NB4 (cell line): ENCODE measurements around the gene SMYD3.

Experiments used
- DNase-seq: peaks from one replicate; pipeline ENCODE4 v3.0.0; 2010; ENCODE audit warnings: low read depth
- H3K4me3 ChIP-seq: one replicate; pipeline ENCODE4 v1.5.1; 2011; ENCODE audit warnings: mild to moderate bottlenecking, low read depth, low read length, moderate library complexity
- MAX ChIP-seq: IDR thresholded peaks from 2 replicates; pipeline ENCODE4 v1.6.1; 2011; ENCODE audit warnings: low read depth, low read length
- MYC ChIP-seq: IDR thresholded peaks from 2 replicates; pipeline ENCODE4 v1.6.1; 2011; ENCODE audit warnings: low read depth, low read length
- POLR2A ChIP-seq: IDR thresholded peaks from 2 replicates; pipeline ENCODE4 v1.6.1; 2011; ENCODE audit warnings: mild to moderate bottlenecking; ENCODE audit not compliant: insufficient read length; ENCODE audit errors: extremely low read depth
- TF ChIP-seq, protein P1 (sequence below): IDR thresholded peaks from one replicate; pipeline ENCODE4 v1.5.1; 2012; ENCODE audit warnings: low read depth, low read length

The SMYD3 gene

DNA sequence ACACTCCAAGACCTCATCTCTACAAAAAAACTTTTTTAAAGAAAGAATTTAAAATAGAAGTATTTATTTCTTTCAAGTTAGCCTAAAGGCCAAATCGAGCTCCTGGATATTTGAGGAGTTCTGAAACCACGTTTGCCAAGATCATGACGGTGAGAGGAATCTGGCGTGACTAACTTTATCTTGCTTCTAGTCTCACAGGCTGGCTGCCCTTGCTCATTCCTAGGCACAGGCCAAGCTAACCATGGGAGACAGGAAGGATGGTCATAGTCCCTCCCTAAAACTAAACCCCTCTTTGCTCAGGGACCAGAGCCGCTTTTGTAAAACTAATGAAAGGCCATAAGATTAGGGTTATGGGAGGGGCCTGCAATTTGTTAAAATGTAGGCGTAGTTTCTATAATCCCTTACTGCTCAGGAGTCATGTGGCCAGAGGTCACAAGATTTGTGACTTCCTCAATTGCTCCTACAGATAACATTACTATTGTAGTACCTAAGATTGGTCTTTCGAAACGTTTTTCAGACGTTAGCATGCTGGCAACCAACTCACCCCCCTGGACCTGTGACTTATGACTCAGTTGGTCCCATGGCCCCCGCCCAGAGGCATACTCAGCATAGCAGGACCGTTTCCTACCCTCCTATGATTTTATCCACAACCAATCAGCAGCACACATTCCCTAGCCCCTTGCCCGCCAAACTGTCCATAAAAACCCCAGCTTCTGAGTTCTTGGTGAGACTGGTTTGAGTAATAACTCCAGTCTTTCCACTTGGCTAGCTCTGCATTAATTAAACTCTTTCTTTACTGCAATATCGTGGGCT is 425.0 kb downstream of the SMYD3 start:
- DNase-seq: no peak
- no peak overlapping the region for H3K4me3 ChIP-seq
- TF ChIP-seq MAX (no peak), POLR2A (no peak), MYC (no peak)
- TF ChIP-seq, protein P1, sequence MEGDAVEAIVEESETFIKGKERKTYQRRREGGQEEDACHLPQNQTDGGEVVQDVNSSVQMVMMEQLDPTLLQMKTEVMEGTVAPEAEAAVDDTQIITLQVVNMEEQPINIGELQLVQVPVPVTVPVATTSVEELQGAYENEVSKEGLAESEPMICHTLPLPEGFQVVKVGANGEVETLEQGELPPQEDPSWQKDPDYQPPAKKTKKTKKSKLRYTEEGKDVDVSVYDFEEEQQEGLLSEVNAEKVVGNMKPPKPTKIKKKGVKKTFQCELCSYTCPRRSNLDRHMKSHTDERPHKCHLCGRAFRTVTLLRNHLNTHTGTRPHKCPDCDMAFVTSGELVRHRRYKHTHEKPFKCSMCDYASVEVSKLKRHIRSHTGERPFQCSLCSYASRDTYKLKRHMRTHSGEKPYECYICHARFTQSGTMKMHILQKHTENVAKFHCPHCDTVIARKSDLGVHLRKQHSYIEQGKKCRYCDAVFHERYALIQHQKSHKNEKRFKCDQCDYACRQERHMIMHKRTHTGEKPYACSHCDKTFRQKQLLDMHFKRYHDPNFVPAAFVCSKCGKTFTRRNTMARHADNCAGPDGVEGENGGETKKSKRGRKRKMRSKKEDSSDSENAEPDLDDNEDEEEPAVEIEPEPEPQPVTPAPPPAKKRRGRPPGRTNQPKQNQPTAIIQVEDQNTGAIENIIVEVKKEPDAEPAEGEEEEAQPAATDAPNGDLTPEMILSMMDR: no peak

DNA sequence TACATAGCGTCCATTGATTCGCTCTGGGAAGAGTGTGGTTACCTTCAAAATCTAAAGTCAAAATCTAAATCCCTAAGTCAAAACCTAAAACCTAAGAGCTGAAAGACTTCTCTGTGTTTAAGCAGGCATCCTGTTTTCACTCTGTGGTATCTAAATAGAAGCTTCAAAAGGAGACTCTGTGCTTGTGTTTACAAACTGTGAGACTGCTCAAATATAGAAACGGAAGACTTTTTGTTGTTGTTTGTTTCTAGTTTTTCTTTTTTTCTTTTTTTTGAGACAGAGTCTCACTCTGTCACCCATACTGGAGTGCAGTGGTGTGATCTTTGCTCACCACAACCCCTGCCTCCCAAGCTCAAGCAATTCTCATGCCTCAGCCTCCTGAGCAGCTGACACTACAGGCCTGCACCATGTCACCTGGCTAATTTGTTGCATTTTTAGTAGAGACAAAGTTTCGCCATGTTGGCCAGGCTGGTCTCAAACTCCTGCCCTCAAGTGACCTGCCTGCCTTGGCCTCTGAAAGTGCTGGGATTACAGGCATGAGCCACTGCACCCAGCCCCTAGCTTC is 425.9 kb downstream of the SMYD3 start:
- TF ChIP-seq, protein P1: no peak
- TF ChIP-seq MYC (no peak), POLR2A (no peak), MAX (no peak)
- no peak for DNase-seq

DNA sequence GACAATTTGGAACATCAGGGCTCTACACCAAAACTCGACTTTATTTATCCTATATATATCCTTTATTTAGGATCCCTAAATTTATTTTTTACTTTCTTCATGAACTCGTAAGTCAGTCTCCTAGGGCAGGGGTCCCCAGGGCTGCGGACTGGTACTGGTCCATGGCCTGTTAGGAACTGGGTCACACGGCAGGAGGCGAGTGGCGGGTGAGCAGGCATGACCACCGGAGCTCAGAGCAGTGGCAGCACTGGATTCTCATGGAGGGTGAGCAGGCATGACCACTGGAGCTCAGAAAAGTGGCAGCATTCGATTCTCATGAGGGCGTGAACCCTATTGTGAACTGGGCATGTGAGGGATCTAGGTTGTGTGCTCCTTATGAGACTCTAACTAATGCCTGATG is 427.0 kb downstream of the SMYD3 start:
- TF ChIP-seq POLR2A: no peak
- TF ChIP-seq MAX: no peak
- TF ChIP-seq MYC: no peak
- TF ChIP-seq, protein P1: no peak
- H3K4me3 ChIP-seq: no peak overlapping the region
- DNase-seq: no peak

More for the DNA sequence above, 425.9 kb downstream of the SMYD3 start:
- no peak overlapping the region for H3K4me3 ChIP-seq

DNA sequence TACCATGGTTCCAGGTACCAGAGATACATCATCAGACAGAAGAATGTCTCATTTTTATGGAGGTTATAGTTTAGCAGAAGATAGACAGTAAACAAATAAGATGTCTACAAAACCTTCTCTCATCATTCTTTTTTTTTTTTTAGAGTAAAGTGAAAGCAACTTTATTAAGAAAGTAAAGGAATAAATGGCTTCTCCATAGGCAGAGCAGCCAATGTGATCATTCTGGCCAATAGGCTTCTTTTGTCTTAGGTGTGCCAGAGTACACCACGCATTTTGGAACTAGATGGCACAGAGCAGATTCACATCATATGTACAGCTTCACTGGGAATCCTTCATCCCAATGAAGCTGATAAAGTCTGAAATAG is 428.2 kb downstream of the SMYD3 start:
- no peak for DNase-seq
- TF ChIP-seq POLR2A (no peak), MYC (no peak), MAX (no peak)
- TF ChIP-seq, protein P1: no peak
- no peak overlapping the region for H3K4me3 ChIP-seq

DNA sequence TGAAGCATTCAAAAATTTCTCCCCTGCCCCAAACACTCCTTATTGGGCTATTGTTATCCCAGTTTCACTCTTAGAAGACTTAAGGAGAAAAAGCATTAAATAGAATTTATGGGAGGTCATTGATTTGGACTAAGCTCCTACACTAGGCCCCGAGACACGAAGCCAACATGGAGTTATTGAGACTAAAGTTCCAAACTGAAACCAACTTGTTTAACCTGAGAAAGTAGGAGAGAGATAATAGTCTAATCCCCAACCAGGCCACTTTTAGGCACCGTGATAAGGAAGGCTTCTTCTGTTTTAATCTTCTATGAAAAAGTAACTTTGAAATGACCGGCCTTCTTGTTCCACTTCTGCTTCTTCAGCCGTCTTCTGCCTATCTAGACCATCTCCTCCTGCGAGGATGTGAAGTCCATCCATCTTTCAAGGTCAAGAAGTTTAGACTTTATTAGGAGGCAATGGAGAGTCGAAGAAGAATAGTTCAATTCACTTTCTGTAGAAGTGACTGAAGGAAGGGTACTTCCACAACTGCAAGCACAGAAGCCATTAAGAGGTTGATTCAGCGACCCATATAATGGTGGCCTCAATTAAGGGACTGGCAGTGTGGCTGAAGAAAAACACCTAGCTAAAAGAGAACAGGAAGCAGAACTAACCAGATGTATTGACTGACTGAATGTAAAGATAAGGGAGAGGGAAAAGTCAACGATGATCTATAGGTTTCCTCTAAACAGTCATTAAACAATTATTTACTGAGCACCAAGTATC is 428.8 kb downstream of the SMYD3 start:
- no peak for DNase-seq
- no peak for TF ChIP-seq MAX
- TF ChIP-seq MYC: no peak
- TF ChIP-seq POLR2A: no peak
- TF ChIP-seq, protein P1: no peak
- no peak overlapping the region for H3K4me3 ChIP-seq
